22Rv1 (cell line): Measurements from ENCODE around the gene GNPNAT1.

Experiments
- ZFX ChIP-seq: fragments of 450-650 bp; IDR thresholded peaks from 2 replicates; pipeline ENCODE4 v1.6.1; 2017; ENCODE audit warnings: antibody characterized with exemption, borderline replicate concordance
- TF ChIP-seq, protein P1 (sequence below): fragments of 450-650 bp; IDR thresholded peaks from 2 replicates; pipeline ENCODE4 v1.5.1; 2017; ENCODE audit warnings: mild to moderate bottlenecking

DNA sequence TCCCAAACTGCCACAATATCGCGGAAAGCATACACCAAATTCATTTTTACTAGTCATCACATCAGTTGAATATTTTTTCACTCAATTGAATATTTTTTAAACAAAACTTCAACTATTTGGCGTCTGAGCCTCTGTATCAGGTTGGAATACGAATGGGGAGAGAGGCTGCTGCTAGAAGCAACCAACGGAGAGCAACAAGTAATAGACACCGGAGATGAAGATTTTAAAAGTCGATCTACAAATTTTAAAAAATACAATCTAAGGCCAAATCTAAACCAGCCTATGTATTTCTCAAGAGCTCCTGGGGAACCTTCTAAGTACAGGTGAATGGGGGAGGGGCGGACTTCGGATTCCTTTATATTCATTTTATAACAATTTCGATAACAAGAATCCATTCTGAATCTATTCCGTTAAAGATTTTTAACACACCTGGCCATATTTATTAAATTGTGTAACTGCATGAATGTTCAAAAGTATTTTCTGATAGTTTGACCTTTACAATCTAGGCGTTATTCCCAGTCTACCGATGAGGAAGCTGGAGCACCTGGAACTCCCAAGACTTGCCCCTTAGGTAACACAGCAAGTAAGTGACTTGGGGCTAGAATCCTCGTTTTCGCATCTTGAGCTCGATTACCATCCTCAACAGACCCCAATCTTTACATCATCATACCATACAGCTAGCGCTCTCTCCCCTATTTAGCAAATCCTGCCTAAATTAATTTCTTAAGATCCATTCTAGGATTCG, 1.2 kb downstream of the GNPNAT1 start:
- TF ChIP-seq, protein P1, sequence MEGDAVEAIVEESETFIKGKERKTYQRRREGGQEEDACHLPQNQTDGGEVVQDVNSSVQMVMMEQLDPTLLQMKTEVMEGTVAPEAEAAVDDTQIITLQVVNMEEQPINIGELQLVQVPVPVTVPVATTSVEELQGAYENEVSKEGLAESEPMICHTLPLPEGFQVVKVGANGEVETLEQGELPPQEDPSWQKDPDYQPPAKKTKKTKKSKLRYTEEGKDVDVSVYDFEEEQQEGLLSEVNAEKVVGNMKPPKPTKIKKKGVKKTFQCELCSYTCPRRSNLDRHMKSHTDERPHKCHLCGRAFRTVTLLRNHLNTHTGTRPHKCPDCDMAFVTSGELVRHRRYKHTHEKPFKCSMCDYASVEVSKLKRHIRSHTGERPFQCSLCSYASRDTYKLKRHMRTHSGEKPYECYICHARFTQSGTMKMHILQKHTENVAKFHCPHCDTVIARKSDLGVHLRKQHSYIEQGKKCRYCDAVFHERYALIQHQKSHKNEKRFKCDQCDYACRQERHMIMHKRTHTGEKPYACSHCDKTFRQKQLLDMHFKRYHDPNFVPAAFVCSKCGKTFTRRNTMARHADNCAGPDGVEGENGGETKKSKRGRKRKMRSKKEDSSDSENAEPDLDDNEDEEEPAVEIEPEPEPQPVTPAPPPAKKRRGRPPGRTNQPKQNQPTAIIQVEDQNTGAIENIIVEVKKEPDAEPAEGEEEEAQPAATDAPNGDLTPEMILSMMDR: no peak
- no peak for TF ChIP-seq ZFX
